Activated T-cell treated with anti-CD3 and anti-CD28 coated beads for 24 hours (primary cell): ENCODE measurements around the gene SPATA46.

Experiments
- DNase-seq: peaks from one replicate; pipeline ENCODE4 v3.0.0-alpha.2; 2020; ENCODE audit warnings: low read depth

SPATA46 gene

GRCh38 chr1:162391790-162392563 is 15.3 kb upstream of the SPATA46 start:
- DNase-seq: no peak

GRCh38 chr1:162390396-162391185 is 13.9 kb upstream of the SPATA46 start:
- no peak for DNase-seq

- DNase-seq: no peak
Observed at GRCh38 chr1:162389971-162390370, 13.3 kb upstream of the SPATA46 start.

DNA sequence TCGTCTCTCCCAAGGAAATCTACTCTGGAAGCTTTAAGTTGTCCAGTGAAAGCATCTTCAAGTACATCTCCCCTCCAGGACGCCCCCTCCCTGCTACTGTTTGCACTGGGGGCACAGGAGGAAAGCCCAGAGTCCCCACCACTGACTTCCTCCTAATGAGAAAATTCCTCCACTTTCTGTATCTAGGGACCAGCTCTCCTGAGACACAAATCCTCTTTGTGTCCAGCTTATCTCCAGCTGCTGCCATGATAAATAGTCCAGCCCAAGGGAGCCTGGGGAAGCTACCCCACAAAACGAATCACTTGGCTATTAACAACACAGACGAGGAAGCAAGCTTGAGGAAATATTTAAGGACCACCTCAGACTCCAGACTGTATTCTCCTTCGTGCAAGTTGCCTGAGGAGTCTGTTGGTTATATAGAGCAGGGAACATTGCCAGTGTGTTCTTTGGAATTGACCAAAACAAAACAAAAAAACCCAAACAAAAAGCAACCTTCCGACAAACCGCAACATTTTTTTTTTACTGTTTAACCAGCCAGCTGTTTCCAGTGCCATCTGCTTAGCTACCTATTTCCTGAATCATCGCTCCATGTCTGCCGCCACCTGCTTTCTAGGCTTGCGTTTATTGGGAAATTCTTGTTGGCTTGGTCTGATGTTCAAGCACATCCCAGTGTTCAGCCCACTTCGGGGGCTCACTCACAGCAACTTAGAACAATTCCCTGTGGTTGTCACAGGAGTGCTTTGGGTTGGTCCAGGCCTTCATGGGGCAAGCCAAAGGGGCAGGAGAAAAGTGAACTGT is 12.6 kb upstream of the SPATA46 start:
- DNase-seq: no peak

- DNase-seq: no peak
Observed at GRCh38 chr1:162388615-162389014, 12.0 kb upstream of the SPATA46 start.

DNA sequence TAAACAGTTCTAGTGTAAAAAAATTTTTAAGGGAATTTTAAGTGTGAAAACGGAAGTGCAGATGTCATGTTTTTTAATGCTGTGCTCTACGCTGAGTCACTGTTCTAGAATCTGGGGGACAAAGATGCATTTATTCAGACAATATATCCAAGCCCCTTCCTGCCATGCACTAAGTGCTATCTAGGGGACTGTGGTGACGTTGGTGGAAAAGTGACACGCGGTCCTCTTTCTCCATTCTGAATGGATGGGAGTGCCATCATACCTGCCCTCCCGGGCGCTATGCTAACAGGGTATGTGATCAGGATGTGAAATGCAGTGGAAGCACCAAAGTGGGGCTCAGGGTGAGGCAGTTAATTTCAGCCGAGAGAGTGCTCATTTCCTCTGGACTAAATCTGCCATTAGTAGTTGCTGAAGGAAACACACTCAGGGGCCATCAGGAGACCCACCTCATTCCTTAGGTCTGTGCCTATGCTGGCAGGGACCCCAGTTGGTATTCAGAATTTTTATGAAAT is 11.5 kb upstream of the SPATA46 start:
- no peak for DNase-seq

- no peak for DNase-seq
Observed at GRCh38 chr1:162387226-162388082, 10.8 kb upstream of the SPATA46 start.

DNA sequence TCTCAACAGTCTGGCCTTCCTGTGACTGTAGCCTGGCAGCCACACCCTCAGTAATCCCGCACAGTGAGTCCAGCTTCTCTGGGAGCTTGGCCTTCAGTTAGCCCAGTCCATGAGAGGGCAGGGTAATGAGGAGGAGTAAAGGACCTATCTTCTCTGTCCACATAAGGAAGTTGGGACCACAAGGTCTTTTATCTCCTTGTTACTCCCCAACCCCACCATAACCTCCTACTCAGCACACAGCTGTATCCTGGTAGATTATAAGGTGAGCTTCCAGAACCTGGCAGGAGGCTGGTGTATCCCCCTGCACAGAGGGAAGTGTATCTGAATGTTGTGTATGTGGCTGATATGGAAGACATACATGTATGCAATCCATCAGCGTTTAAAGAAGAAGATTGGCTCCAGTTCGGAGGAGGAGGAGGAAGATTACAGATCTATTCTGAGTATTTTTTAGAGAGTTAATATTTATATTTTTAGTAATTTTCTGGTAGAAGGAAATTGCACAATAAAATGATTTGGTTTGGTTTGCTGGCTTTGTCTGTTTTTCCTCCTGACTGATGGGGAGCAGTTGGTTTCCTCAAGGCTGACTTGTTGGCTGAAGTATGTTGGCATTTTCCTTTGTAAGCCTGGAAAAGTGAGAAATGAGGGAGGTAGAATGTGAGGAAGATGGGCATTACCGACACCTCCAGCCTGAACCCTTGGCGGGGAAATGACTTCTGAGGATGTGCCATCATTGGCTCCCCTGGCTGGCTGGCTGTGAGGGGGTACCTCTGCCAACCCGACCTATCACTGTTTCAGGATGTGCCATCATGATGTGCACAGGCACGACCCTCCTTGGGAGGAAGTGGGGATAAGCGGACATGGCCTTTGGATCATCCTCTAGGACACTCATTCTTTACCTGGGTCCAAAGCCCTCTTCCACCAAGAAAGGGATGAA is 9.9 kb upstream of the SPATA46 start:
- DNase-seq: no peak

GRCh38 chr1:162385702-162386101 is 9.0 kb upstream of the SPATA46 start:
- no peak for DNase-seq

DNA sequence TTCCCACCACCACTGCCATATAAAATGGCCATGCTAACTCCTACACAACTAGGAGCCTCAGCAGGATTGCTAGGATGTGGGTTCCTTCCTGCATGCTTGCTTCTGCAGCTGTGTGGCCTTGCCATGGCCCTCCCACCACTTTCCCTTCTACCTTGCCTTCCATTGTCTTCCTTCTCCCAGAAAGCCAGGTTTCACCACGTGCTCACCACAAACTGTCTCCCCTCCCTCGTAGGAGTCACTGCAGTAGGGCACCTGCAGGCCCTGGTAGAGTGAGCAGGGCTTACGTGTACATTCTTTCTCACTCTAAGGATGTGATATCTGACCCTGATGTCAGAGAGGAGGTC is 8.6 kb upstream of the SPATA46 start:
- no peak for DNase-seq

- no peak for DNase-seq
Observed at GRCh38 chr1:162384601-162385279, 8.1 kb upstream of the SPATA46 start.

GRCh38 chr1:162384116-162384515 is 7.5 kb upstream of the SPATA46 start:
- no peak for DNase-seq

- DNase-seq: no peak
Observed at GRCh38 chr1:162383516-162383915, 6.9 kb upstream of the SPATA46 start.

- no peak for DNase-seq
Observed at GRCh38 chr1:162383091-162383490, 6.4 kb upstream of the SPATA46 start.

DNA sequence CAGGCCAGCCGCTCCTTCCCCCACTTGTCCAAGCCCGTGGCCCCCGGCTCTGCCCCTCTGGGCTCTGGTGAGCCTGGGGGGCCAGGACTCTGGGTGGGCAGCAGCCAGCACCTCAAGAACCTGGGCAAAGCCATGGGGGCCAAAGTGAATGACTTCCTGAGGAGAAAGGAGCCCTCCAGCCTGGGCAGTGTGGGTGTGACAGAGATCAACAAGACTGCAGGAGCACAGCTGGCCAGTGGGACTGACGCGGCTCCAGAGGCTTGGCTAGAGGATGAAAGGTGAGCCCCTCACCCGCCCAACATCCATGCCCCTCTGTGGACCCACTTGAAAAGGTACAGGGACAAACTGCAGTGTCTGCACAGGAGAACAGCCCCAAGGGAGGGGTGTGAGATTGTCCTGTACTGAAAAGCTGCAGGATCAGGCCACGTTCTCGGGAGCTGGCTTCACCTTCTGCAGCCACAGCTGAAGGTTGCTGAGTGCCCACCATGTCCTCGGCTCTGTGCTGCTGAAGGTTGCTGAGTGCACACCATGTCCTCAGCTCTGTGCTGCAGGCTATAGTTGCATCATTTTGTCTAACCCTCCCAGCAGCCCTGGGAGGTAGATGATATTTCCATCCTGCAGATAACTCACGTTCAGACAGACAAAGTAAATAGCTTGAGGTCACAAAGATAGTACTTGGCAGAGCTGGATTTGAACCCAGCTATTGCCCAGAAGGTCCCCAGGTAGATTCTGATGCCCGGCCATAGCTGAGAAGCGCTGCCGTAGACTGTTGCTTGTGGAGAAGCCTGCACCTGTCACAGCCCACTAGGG is 5.5 kb upstream of the SPATA46 start:
- no peak for DNase-seq

DNA sequence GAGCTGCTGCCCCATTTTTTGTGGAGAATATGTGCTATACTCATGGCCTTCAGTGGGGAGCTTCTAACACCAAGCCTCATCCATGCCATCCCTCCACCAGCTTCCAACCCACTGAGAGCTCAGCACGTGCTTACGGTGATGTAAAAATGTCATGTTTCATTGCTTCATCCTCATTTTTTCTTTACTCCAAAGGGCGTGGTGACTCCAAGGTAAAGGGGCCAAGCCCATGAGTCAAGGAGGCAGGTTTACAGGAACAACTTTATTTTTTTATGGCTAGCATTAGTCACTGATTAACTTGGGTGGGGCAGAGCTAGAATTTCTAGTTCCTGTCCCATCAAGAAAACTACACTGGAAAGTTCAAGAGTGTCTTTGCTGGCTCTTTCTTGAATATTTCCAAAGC is 4.7 kb upstream of the SPATA46 start, which contains the start of gene C1orf226:
C1orf226 (plus strand) TSS at position 346 of the 400 bp plus-strand sequence. CDS start 174 bp downstream, outside the sequence.
- no peak for DNase-seq

- DNase-seq: no peak
Observed at GRCh38 chr1:162380061-162380846, 3.6 kb upstream of the SPATA46 start.

- DNase-seq: no peak
Observed at GRCh38 chr1:162375463-162375862, 1.2 kb downstream of the SPATA46 start.
